SJSA1 (cell line): ENCODE results near the gene EIF2AK3. TPM values are rescaled to one million over a fixed set of nuclear protein-coding genes. Genes with fewer than 3 reads are reported as not detected.

Experiments
- DNase-seq, 2 experiments: peaks; one replicate each; pipeline ENCODE4 v3.0.0-alpha.2; 2015 to 2020; ENCODE audit warnings: low spot score in 2 of 2, low read depth in 1 of 2
- H3K27ac ChIP-seq: fragments of 250-450 bp; sonication (Bioruptor Pico); 2 replicates; pipeline ENCODE4 v1.5.1; 2020; ENCODE audit warnings: mild to moderate bottlenecking, moderate library complexity
- H3K27me3 ChIP-seq: fragments of 250-450 bp; sonication (Bioruptor Pico); replicated peaks from 2 replicates; pipeline ENCODE4 v1.5.1; 2020; ENCODE audit warnings: mild to moderate bottlenecking, moderate library complexity
- H3K36me3 ChIP-seq: fragments of 250-450 bp; sonication (Bioruptor Pico); 2 replicates; pipeline ENCODE4 v1.5.1; 2020; ENCODE audit warnings: mild to moderate bottlenecking
- H3K4me1 ChIP-seq: fragments of 250-450 bp; sonication (Bioruptor Pico); replicated peaks from 2 replicates; pipeline ENCODE4 v1.6.1; 2021; ENCODE audit warnings: mild to moderate bottlenecking
- H3K4me3 ChIP-seq: fragments of 250-450 bp; sonication (Bioruptor Pico); 2 replicates; pipeline ENCODE4 v1.5.1; 2020; ENCODE audit warnings: mild to moderate bottlenecking
- H3K9me3 ChIP-seq: fragments of 250-450 bp; sonication (Bioruptor Pico); replicated peaks from 2 replicates; pipeline ENCODE4 v1.5.1; 2020; ENCODE audit warnings: mild to moderate bottlenecking
- total RNA-seq: library from RNA; depleted of rRNA; stranded (reverse); fragments of >200 nt; shearing (Covaris generic); gene quantifications from 2 replicates; pipeline ENCODE4 v1.2.3, GENCODE V29; 2014

The EIF2AK3 gene
- total RNA-seq, 1 experiment from 2014 or later = 15.0 TPM

GRCh38 chr2:88602022-88602421, 25.2 kb downstream of the EIF2AK3 start:
- no peak overlapping the region for H3K27ac ChIP-seq
- H3K27me3 ChIP-seq = no peaks in the 10 kb centered on the region

GRCh38 chr2:88601286-88601685, 26.0 kb downstream of the EIF2AK3 start:
- no peaks in the 10 kb centered on the region for H3K27me3 ChIP-seq
- peak overlapping the region; percentile 59; the same call in 1 of the 2 replicates for H3K27ac ChIP-seq
- no peaks in the 10 kb centered on the region for H3K36me3 ChIP-seq
- H3K4me1 ChIP-seq = peaks cover 25% of the 10 kb centered on the region
- no peak for DNase-seq
- no peak overlapping the region for H3K4me3 ChIP-seq
- no peaks in the 10 kb centered on the region for H3K9me3 ChIP-seq

More at GRCh38 chr2:88602022-88602421, 25.2 kb downstream of the EIF2AK3 start:
- Histone ChIP-seq H3K36me3 (no peaks in the 10 kb centered on the region), H3K4me1 (peaks cover 25% of the 10 kb centered on the region), H3K4me3 (no peak overlapping the region), H3K9me3 (no peaks in the 10 kb centered on the region)
- DNase-seq = no peak

GRCh38 chr2:88600038-88600465, 27.2 kb downstream of the EIF2AK3 start:
- H3K27me3 ChIP-seq = no peaks in the 10 kb centered on the region
- H3K36me3 ChIP-seq = no peaks in the 10 kb centered on the region
- DNase-seq = peak; percentile 63 to 89
- no peaks in the 10 kb centered on the region for H3K9me3 ChIP-seq
- peaks cover 25% of the 10 kb centered on the region for H3K4me1 ChIP-seq
- peak overlapping the region; percentile 59 for H3K27ac ChIP-seq
- H3K4me3 ChIP-seq = no peak overlapping the region

- no peak for DNase-seq
- Histone ChIP-seq H3K27ac (peak overlapping the region; percentile 36), H3K4me3 (no peak overlapping the region), H3K4me1 (peaks cover 25% of the 10 kb centered on the region), H3K36me3 (no peaks in the 10 kb centered on the region), H3K9me3 (no peaks in the 10 kb centered on the region), H3K27me3 (no peaks in the 10 kb centered on the region)
These were observed 27.7 kb downstream of the EIF2AK3 start for GRCh38 chr2:88599527-88599926.

- H3K9me3 ChIP-seq = no peaks in the 10 kb centered on the region
- no peak for DNase-seq
- peaks cover 19% of the 10 kb centered on the region for H3K4me1 ChIP-seq
- no peak overlapping the region for H3K27ac ChIP-seq
- no peaks in the 10 kb centered on the region for H3K27me3 ChIP-seq
- H3K4me3 ChIP-seq = no peak overlapping the region
- peaks cover 6% of the 10 kb centered on the region for H3K36me3 ChIP-seq
These were observed 30.1 kb downstream of the EIF2AK3 start for GRCh38 chr2:88597168-88597567.

GRCh38 chr2:88596141-88596830, 31.0 kb downstream of the EIF2AK3 start:
- no peak for DNase-seq
- Histone ChIP-seq H3K27ac (no peak overlapping the region), H3K4me3 (no peak overlapping the region), H3K9me3 (no peaks in the 10 kb centered on the region), H3K4me1 (peaks cover 17% of the 10 kb centered on the region), H3K36me3 (peaks cover 12% of the 10 kb centered on the region), H3K27me3 (no peaks in the 10 kb centered on the region)

GRCh38 chr2:88591698-88592097, 35.6 kb downstream of the EIF2AK3 start:
- no peak for DNase-seq
- Histone ChIP-seq H3K4me1 (no peaks in the 10 kb centered on the region), H3K4me3 (no peak overlapping the region), H3K9me3 (no peaks in the 10 kb centered on the region), H3K36me3 (peaks cover 27% of the 10 kb centered on the region), H3K27me3 (no peaks in the 10 kb centered on the region), H3K27ac (no peak overlapping the region)

- H3K27me3 ChIP-seq = no peaks in the 10 kb centered on the region
- DNase-seq = peak in 1 of 2 experiments; percentile 34
- peaks cover 27% of the 10 kb centered on the region for H3K36me3 ChIP-seq
- no peaks in the 10 kb centered on the region for H3K4me1 ChIP-seq
- no peak overlapping the region for H3K4me3 ChIP-seq
- H3K9me3 ChIP-seq = no peaks in the 10 kb centered on the region
- H3K27ac ChIP-seq = no peak overlapping the region
These were observed 36.2 kb downstream of the EIF2AK3 start for GRCh38 chr2:88590998-88591613.

GRCh38 chr2:88585969-88586368, 41.3 kb downstream of the EIF2AK3 start:
- no peak for DNase-seq
- no peak overlapping the region for H3K4me3 ChIP-seq
- H3K4me1 ChIP-seq = no peaks in the 10 kb centered on the region
- no peaks in the 10 kb centered on the region for H3K9me3 ChIP-seq
- H3K27ac ChIP-seq = no peak overlapping the region
- peaks cover 32% of the 10 kb centered on the region for H3K36me3 ChIP-seq
- no peaks in the 10 kb centered on the region for H3K27me3 ChIP-seq

GRCh38 chr2:88582030-88582429, 45.2 kb downstream of the EIF2AK3 start:
- peaks cover 27% of the 10 kb centered on the region for H3K36me3 ChIP-seq
- DNase-seq = no peak

GRCh38 chr2:88580088-88580487, 47.2 kb downstream of the EIF2AK3 start:
- Histone ChIP-seq H3K27ac (no peak overlapping the region), H3K36me3 (peaks cover 30% of the 10 kb centered on the region)
- DNase-seq = no peak

More at GRCh38 chr2:88582030-88582429, 45.2 kb downstream of the EIF2AK3 start:
- H3K4me1 ChIP-seq = no peaks in the 10 kb centered on the region
- no peaks in the 10 kb centered on the region for H3K9me3 ChIP-seq
- H3K4me3 ChIP-seq = no peak overlapping the region
- H3K27me3 ChIP-seq = no peaks in the 10 kb centered on the region
- H3K27ac ChIP-seq = no peak overlapping the region

GRCh38 chr2:88575630-88576029, 51.6 kb downstream of the EIF2AK3 start:
- Histone ChIP-seq H3K4me1 (no peaks in the 10 kb centered on the region), H3K4me3 (no peak overlapping the region), H3K9me3 (no peaks in the 10 kb centered on the region), H3K27ac (no peak overlapping the region), H3K27me3 (no peaks in the 10 kb centered on the region), H3K36me3 (peaks cover 46% of the 10 kb centered on the region)
- DNase-seq = no peak

More at GRCh38 chr2:88580088-88580487, 47.2 kb downstream of the EIF2AK3 start:
- Histone ChIP-seq H3K4me3 (no peak overlapping the region), H3K9me3 (no peaks in the 10 kb centered on the region), H3K4me1 (no peaks in the 10 kb centered on the region), H3K27me3 (no peaks in the 10 kb centered on the region)

- Histone ChIP-seq H3K9me3 (no peaks in the 10 kb centered on the region), H3K4me3 (no peak overlapping the region), H3K4me1 (no peaks in the 10 kb centered on the region), H3K36me3 (peaks cover 51% of the 10 kb centered on the region), H3K27ac (no peak overlapping the region), H3K27me3 (no peaks in the 10 kb centered on the region)
- no peak for DNase-seq
These were observed 52.2 kb downstream of the EIF2AK3 start for GRCh38 chr2:88575051-88575450.

- H3K4me3 ChIP-seq = no peak overlapping the region
- no peak overlapping the region for H3K27ac ChIP-seq
- no peaks in the 10 kb centered on the region for H3K4me1 ChIP-seq
- no peak for DNase-seq
- peaks cover 54% of the 10 kb centered on the region for H3K36me3 ChIP-seq
- no peaks in the 10 kb centered on the region for H3K27me3 ChIP-seq
- H3K9me3 ChIP-seq = no peaks in the 10 kb centered on the region
These were observed 52.8 kb downstream of the EIF2AK3 start for GRCh38 chr2:88574445-88574844.
